T1000 (cell line): ENCODE results near the gene ZNF714.
"Not testable (repeated sequence)": the region's sequence is repeated elsewhere in the genome, so short reads cannot be mapped to it uniquely, and the experiment has no call there.

Experiments used
- DNase-seq: peaks from one replicate; lab custom pipeline; 2025; ENCODE audit warnings: mixed read lengths; lab: John Stamatoyannopoulos, UW

The ZNF714 gene

GRCh38 chr19:21130097-21130775 lies 48.2 kb downstream of the ZNF714 start:
- DNase-seq = no peak

DNA sequence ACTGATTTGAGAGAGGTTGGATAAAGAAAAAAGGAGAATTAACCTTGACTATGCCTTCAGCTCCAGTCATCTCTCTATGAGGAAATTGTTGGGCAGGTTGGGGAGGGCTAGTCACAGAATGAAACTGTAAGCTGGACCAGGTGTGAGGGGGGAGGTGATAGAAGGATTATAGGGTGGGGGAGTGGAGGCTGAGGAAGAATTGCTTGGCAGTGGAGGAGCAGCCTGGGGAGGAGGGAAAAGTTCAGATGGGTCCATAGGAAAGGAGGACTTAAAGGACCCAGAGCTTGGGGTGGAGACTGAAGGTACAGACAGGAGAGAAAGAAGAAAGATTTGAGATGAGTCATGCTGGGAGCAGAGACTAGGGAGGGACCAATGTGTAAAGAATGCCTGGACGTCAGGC lies 51.6 kb downstream of the ZNF714 start:
- DNase-seq = no peak

GRCh38 chr19:21134934-21135366 lies 52.9 kb downstream of the ZNF714 start:
- DNase-seq = no peak

DNA sequence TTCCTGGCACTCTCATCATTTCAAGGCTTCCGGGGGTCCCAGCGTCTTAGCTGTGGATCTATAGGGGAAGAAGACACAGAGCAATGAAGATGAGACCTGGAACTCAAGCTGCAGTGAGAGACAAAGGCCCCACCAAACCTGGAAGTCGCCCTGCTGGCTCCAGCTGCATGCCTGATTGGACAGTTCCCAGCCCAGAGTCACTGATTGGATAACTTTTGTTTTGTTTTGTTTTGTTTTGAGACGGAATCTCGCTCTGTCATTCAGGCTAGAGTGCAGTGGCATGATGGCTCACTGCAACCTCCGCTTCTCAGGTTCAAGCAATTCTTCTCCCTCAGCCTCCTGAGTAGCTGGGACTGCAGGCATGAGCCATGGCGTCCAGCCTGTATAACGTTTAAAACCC lies 53.4 kb downstream of the ZNF714 start:
- no peak for DNase-seq

- no peak for DNase-seq
Observed at GRCh38 chr19:21138130-21138529, 56.1 kb downstream of the ZNF714 start.

DNA sequence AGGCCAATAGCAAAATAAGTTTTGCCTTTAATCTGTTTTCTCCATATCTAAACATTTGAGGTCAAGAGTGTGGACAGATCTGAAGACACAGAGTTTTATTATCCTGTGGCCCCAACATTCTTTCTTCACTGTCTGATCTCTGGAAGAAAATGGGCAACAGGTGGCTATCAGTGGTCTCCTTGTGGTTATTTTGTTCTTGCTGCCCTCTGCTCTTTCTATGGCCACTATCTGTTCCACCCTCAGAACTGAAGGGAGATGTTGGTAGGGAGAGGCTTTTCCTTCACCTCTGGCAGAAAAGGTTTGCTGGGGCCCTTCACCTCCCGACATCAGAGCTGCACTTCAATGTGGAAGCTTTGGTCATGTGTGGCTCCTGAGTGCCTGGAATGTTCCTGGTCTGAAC lies 59.0 kb downstream of the ZNF714 start:
- DNase-seq = not testable (repeated sequence)

- DNase-seq = peak; percentile 72
Observed at GRCh38 chr19:21141787-21142464, 59.9 kb downstream of the ZNF714 start, which contains the start of gene ZNF431. Gene ZNF431 (plus strand): TSS chr19:21142040. CDS start chr19:21142184, 144 bp downstream.

GRCh38 chr19:21143428-21143827 lies 61.4 kb downstream of the ZNF714 start:
- no peak for DNase-seq

- DNase-seq = no peak
Observed at GRCh38 chr19:21143854-21144253, 61.9 kb downstream of the ZNF714 start.

- no peak for DNase-seq
Observed at GRCh38 chr19:21147540-21147939, 65.5 kb downstream of the ZNF714 start.

DNA sequence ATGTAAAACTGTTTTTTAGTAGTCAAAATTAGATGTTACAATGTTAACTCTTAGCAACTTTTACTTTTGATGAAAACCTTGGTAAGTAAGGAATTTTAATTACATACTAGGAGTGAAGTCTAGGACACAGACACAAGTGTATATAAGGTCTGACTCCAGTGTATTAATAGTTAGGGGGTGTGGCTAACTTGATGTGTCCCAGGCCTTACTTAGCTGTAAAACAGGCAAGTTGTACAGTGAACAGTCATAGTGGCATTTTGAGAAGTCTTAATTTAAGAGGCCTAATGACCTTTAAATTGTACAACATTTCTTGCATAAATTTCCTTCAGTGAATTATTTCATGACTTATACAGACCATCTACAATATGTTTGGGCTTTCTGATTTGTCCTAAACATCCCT lies 66.7 kb downstream of the ZNF714 start:
- no peak for DNase-seq

- DNase-seq = no peak
Observed at GRCh38 chr19:21149877-21150276, 67.9 kb downstream of the ZNF714 start.

DNA sequence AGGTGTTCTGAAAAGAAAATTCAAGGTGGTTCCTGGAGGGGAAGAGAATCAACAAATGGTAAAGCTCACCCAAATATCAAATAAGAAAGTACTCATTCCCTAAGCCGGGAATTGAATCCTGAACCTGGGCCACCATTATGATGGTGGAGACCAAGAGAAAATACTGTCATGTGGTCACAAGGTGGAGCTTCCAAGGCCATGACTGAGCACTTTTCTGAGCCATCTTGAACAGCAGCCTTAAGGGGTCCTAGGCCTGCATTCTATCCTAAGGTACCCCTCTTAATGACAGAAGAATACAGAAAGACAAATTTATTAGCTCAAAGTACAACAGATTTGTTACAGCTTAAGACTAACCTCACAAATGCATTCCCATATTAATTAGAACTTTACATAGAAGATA lies 69.5 kb downstream of the ZNF714 start:
- no peak for DNase-seq

DNA sequence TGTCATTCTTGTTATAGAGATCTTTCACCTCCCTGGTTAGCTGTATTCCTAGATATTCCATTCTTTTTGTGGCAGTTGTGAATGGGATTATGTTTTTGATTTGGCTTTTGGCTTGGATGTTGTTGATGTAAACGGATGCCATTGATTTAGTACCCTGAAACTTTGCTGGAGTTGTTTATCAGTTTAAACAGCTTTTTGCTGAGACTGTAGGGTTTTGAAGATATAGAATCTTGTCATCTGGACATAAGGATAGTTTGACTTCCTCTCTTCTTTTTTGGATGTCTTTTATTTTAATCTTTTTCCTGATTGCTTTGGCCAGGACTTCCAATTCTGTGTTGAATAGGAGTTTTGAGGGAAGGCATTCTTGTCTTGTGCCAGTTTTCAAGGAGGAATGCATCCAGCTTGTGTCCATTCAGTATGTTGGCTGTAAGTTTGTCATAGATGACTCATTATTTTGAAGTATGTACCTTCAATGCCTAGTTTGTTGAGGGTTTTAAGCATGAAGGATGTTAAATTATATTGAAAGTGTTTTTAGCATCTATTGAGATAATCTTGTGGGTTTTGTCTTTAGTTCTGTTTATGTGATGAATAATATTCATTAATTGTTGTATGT lies 76.6 kb downstream of the ZNF714 start:
- DNase-seq = no peak

DNA sequence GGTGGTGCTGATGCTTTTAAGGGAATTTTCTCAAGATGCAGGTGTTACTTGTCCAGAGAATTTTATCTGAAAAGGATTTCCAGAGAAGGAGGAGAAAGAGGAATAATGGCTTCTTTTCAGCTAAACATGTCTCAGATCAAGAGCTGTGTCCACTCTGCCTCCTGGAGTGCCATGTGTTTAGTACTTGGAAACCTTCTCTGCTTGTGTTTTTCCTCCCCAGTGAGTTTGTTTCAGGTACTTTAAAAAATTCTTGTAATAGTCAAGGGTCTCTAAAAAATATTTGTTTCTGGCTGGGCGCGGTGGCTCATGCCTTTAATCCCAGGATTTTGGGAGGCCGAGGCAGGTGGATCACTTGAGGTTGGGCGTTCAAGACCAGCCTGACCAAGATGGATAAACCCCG lies 82.5 kb downstream of the ZNF714 start:
- no peak for DNase-seq

DNA sequence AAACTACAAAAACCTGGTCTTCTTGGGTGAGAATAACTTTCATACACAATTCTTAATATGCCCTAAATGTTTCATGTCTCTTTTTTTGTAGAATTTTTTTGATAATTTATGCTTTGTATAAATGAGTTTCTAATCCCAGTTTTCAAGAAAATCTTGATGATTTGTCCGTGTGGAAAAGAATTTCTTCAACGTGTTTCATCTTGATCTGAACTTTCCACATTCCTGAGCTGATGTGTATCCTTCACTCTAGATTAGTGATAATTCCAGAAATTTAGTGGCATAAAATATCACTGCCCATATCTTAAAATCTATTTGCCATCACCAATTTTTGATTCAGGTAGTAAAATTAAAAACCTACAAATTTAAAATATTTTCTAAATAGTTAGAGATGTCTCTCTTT lies 84.4 kb downstream of the ZNF714 start:
- no peak for DNase-seq
